CD4-positive, alpha-beta T cell treated with Interleukin-21 for 1 hour (primary cell): ENCODE data around the gene ZFAND3.
"Not testable (repeated sequence)": the region's sequence is repeated elsewhere in the genome, so short reads cannot be mapped to it uniquely, and the experiment has no call there.

Experiments
- DNase-seq: peaks from one replicate; pipeline ENCODE4 v3.0.0-alpha.2; 2020

Gene ZFAND3

DNA sequence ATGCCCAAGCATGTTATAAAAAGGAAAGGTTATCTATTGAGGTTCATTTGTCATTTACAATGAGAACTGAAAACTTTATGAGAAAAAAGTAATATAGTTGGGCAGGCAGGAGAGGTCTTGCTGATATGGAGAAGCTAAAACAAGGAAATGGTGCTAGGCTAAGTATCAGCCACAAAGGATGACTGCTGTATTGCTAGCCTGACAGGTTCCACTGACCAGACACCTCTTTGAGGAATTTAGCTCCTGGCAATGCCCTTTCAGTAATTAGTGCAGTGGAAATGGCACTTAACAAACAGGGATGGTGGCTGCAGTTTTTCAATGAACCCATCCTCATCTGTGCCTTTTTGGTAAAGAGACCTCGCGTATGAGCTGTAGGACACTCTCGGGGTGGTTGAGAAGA is 284.4 kb downstream of the ZFAND3 start:
- DNase-seq = no peak

DNA sequence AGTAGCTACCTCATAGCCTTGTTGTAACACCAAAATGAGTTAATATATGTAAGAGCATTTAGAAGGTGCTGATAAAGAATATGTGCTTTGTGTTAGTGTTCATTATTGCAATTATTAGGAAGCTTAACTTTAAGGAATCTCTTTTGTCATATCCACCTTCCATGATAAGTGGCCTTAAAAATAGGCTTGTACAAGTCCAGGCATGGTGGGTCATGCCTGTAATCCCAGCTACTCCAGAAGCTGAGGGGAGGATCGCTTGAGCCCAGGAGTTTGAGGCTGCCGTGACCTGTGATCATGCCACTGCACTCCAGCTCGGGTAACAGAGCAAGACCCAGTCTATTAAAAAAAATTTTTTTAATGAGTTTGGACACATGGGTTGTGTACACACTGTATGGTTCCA is 285.5 kb downstream of the ZFAND3 start:
- DNase-seq = no peak

DNA sequence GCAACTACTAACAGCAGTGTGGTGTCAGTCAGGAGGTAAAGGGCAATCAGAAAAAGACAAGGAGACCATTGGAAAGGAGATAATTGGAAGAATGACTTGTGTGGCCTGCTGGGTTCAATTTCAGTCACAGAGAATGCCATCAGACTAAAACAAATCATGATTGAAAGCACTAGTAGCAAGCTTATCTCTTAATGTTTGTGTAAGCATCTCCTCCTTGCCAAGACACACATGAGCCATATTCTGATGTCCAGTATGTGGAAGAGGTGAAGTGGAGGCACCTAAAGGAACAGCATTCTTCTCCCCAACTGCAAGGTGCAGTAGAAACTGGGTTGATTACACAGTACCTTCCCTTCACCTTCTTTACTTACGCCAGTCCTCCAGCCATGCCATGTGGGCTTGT is 287.5 kb downstream of the ZFAND3 start:
- no peak for DNase-seq

DNA sequence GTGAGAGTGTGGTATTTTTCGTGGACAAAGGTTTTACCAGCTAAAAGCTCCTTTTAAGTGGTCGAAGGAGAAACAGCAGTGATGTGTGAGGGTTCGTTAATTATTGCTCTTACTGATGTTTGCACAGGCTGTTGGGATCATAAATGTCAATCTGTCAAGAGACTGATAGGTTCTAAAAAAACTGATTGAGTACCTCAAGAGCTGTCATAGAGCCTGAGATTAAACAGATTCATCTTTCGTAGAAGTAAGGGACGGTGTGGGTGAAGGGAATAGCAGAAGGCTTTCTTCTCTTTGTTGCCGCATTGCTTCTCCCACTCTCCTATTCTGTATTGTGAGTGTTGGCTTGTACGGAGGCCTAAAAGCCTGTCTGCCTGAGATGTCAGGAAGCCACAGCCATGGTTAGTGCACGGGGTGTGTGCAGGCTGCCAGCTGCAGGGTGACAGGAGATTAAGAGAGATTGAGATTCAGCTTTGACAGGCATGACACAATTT is 291.0 kb downstream of the ZFAND3 start:
- DNase-seq = no peak

DNA sequence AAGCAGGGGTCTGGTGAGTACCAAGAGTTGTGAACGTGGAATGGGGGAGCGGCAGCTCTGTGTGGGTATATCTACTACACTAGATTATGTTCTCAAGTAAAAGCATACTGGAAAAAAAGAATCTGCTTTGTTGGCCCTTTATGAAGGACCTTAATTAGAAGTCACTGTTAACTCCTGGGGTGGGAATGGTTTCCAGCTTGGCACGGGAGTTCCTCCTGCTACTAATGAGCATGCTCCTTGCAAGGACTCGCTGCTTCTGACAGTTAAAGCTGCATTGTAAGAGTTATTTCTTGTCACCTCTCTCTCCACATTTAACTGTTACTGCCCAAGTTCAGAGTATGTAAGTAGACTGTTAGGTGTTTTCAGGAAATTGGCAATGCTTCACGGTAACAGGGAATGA is 292.7 kb downstream of the ZFAND3 start:
- DNase-seq = no peak

DNA sequence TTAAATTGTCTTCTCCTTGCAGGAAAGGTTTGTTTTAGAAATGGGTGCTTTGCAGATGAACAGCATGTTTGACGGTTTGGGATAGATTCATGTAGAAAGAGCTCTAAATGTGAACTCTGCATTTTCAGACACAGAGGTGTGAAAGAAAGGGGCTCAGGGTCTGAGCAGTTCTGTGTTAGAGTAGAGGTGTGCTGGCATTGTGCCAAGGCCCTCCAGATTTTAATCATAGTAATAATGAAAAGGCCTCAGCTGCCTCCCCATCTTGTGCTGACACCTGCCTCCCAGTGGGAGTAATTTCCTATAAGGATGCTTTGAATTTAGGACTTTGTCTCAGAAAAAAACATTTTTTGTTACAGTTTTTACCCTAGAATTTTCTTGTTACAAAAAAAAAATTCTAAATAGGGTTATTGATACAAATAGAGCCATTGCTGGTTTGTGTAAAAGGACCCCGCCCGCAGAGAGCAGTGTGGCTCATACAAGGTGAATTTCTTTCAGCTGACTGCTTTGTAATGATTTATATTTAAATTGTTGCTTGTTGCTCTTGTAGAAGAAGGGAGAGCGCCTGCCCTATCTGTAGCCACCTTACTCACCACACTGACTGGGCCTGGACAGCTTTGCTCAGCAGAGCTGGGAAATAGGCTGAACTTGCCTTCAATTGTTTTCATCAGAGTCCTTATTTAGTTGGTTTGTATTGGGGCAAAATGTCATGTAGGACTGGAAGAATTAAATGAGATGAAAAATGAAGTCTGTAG is 294.5 kb downstream of the ZFAND3 start:
- no peak for DNase-seq

DNA sequence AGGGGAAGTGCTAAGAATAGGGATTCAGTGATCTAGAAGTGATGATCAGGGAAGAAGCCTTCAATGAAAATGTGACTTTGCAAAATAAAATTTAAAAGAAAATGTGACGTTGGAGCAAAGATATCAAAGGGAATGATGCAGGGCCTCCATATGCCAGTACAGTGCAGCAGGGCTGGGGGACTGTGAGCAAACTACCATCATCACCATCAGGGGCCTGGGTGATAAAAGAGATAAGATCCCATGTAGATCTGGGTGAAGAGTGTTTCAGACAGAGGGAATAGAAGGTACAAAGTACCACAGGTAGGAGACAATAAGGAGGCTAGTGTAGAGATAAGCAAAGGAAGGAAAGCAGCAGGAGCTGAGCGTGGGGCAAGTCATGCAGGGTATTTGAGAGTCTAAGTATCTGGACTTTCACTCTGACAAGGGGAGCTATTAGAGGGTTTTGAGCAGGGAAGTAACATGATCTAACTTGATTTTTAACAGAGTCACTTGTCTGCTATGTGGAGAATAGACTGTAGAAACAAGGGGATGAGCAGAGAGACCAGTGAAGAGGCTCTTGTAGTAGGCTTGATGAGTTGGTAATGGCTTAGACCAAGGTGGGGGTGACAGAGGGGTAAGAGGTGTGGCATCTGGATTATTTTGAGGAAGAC is 295.6 kb downstream of the ZFAND3 start:
- DNase-seq = no peak

DNA sequence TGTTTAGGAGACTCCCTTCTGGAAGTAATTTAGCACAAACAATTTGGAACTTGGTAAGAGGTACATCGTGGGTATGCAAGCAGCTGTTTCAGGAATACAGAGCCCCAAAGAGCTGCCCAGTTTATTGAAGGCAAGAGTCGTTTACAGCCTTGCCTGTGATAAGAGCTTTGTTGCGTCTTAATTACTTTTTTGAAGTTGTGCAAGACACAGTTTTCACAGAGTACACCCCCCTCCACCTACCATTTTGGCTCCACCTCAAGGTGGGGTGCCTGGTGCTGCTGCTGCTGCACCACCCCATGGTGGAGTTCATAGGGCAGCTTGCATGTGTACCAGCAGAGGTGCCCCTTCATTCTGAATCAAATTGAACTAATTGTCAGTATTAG is 296.1 kb downstream of the ZFAND3 start:
- no peak for DNase-seq

DNA sequence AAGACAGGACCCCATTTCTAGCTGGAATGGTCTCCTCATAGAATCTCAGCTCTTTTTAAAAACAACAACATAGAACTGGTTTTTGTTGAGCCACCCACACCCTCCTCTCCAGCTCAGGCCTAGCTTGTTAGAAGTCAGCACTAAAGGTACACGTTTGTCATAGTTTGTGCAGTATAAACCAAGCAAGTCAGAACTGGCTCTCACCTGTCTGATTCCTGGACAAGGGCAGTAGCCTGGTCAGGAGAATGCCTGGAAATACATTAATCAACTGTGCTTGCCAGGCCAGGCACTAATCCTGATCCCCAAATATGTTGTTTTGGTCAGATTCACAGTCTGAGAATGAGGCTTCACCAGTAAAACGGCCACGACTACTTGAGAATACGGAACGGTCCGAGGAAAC is 296.7 kb downstream of the ZFAND3 start:
- DNase-seq = no peak

DNA sequence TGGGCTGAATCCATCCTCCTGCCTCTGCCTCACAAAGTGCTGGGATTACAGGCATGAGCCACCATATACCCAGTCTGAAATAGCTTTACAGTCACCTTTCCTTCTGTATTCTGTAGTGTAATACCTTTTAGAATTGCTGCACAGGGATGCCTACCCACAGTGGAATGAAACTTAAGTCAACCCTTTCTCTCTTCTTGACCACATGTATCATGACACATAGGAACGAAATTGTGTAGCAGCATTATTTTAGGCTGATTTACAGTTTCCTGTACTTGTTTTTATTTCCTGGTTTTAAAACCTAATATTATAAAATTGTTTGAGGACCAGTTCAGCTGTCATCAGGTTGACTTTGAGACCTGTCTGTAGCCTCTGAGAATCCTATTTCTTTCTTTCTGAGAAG is 297.8 kb downstream of the ZFAND3 start:
- DNase-seq = no peak

DNA sequence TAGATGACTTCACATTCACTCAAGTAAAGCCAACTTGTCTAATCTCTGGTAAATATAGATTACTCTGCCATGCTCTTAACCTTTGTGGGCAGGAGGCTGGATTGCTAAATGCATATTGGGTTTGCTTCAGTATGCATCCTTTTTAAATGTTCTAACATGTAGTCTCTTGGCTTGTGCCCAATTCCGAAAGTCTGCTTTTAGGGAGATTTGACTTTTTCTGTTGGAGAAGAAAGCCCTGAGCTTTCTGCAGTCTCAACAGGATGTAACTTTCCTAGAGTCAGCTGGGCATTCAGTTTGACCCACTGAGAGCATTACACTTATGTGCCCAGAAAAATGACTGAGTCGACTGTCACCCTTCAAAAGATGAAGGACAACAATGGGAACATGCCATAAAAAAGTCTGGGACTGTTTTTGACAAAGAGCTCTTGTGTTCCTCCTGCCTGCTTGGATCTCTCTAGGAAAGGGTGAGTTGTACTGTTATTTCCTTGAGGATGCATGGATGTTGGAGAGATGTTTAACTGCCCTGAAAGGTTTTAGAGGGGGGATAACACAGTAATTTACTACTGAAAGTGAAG is 299.4 kb downstream of the ZFAND3 start:
- no peak for DNase-seq

DNA sequence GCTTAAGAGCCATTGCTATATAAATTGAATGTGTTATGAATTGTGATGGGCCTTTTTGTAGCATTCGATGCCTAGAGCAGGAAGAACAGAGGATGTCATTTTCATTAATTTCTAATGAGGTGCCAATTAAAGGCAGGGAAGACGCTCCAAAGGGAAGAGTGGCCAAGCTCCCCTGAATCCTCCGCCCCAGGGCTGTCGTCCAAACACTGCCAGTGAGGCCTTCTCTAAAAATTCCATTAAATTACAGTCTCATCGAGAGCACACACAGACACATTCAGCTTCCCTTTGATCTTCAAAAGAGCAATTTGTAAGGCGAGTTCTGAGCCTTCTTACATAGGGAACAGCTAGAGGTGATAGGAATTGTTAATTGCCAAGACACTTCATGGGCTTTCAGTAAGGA is 300.0 kb downstream of the ZFAND3 start:
- no peak for DNase-seq

DNA sequence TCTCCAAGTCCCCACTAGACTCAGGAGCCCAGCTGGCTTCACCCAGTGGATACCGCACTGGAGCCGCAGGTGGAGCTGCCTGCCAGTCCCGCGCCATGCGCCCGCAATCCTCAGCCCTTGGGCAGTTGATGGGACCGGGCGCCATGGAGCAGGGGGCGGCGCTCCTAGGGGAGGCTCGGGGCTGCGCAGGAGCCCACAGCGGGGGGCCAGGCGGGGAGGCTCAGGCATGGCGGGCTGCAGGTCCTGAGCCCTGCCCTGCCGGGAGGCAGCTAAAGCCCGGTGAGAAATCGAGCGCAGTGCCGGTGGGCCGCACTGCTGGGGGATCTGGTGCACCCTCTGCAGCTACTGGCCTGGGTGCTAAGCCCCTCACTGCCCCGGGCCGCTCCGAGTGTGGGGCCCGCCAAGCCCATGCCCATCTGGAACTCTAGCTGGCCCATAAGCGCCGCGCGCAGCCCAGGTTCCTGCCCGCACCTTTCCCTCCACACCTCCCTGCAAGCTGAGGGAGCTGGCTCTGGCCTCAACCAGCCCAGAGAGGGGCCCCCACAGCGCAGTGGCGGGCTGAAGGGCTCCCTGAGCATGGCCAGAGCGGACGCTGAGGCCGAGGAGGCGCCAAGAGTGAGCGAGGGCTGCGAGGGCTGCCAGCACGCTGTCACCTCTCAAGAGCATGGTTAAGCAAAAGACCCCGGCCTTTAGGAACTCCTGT is 304.8 kb downstream of the ZFAND3 start:
- not testable (repeated sequence) for DNase-seq

DNA sequence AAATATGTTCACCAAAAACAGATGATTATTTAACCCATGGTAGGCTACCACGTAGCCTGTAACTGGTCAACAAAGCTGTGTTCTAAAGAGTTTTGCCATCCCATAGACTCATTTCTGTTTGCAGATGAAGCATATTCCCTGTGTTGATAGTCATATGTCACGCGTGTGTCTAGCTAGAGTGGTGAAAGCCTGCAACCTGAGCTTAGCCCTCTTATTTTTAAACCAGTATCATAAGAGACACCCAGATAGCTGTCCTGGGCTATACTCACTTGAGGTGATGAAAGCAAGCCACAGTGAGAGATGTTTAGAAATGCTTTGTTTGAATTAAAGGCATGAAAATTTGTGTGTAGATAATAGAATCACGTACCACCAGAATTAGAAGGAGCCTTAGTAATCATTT is 307.8 kb downstream of the ZFAND3 start:
- no peak for DNase-seq

DNA sequence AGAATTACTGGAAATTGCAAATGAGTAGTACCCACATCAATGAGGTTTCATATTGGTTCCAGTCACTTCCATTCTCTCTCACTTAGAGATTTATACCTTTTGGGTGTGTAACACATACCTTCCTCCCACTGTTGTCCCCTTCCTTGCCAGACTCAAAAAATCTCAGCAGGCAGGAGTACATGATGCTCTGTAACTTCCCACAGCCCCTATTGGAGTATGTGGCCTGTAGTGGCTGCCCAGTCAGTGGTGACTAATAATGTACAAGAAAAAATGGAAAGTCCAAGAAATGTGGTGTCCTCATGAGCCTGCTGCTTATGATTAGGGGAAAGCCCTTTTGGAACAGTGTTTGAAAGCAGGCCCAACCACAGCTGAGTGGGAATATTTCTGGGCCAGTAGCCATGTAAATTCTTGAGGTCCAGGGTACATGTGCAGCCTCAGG is 312.0 kb downstream of the ZFAND3 start:
- DNase-seq = no peak

DNA sequence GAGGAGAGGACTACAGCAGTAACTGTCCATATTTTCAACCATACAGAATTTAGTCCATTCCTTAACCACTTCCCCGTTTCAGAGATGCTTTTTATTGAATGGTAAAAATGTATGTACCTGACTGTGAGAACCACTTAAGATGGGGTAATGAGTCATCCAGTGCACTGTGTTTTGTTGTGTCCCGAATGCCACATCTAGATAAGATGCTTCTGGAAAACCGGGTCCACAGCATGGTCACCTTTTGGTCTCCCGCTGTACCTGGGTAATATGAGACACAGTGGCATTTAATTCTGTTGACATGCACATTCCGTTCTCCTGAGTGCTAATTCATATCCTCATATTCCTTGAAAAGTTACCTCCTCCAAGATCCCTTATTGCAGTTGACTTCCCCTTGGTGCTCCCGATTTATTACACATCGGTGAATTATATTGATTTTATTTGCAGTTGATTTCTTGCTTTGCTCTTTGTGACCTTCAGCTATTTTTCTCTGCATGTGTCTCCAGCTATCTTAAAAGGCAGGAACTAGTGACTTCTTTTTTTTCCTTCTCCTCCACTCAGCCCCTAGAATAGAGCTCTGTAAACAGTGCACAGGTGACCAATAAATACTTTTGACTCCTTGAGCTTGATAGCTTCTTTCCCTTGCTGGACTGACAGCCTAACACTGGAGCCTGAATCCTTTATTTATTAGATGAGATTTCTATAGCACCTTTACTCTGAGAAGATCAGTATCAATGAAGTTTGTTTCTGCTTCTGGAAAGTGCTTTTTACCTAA is 314.6 kb downstream of the ZFAND3 start:
- no peak for DNase-seq

DNA sequence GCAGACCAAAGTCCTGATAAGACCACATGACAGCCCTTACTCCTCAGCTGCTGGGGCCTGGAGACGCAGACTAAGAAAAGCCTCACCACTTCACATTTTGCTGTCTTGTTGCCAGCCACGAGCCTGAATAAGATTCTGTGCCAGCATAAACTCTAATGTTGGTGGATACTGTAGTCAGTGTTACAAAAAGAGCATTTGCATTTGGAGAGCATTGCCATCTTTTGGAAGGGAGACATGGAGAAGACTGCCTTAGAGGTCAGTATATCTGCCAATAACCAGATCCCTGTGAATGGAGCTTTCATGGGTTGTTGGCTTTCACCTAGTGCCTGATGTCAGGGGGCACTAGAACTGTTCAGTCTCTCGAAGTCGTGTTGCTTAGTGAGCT is 315.2 kb downstream of the ZFAND3 start:
- DNase-seq = no peak

DNA sequence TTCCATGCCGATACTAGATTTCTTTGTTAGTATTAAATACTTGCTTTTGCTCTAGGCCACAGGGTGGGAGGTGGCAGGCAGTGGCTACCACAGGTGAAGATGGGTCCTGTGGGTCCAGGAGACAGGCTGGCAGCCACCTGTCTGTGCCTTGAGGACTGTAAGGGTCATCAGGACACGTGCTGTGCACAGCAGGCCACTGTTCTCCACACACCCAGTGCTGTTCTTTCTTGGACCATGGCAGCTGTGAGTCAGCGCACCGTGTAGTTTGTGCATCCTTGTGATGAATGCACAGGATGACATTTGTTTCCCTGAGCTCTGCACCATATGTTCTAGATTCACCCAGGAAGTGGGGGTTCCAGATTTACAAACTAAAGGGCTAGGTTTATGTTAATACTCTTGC is 317.0 kb downstream of the ZFAND3 start:
- DNase-seq = no peak

DNA sequence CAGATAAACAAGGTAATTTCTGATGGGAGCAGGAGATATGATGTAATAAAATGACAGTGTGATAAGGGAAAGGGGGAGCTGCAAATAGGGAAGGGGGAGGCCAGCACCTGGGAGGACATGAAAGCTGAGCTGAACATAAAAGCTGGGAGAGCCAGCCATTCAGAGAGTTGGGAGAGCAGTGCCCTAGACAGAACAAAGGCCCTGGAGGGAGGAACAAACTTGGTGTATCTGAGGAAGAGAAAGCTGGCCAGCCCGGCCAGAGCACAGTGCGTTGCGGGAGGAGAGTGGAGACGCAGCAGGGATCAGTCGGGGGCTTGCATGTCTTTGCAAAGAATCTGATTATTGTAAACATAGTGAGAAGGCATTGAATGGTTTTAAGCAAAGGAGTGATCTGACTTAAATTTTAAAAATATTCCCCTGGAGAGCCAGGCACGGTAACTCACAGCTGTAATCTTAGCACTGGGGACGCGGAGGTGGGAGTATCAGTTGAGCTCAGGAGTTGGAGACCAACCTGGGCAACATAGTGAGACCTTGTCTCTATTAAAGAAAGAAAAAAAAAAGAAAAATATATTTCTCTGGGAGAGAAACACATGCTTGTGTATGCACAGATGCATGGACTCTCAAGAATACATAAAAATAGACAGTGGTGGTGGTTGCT is 318.2 kb downstream of the ZFAND3 start:
- DNase-seq = no peak

DNA sequence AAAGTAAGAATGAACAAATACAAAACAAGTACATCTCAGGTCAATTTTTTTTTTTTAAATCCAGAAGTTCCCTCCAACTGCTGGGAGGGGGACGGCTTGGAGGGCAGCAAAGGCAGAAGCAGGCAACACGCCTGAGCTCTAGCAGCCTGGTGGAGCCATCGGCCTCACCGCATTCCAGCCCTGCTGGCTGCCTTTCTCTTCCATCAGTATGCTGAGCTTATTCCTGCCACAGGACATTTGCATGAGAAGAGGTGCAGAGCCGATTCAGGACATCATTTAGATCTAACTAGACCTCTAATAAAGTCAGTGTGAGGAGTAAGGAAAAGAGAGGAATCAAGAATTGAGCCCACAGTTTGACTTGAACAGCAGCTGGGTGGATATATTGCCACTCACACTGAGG is 318.8 kb downstream of the ZFAND3 start:
- DNase-seq = no peak

DNA sequence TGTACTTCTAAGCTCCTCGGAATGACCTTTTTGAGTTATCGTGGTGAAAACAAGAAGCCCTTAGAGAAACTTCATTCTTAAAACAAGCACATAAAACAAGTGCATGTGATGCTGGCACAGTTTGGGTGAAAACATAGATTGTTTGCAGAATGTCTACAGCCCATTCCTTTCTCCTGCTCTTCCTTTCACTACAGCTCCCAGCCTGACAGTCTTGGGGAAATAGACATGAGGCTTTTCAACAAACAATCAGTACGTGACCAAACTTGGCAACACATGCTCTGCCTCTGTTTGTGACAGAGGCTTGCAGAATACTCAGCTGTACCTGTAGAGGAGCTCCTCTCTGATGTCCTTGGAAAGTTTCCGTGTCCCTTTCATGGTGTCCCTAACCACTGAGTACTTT is 321.6 kb downstream of the ZFAND3 start:
- DNase-seq = no peak

DNA sequence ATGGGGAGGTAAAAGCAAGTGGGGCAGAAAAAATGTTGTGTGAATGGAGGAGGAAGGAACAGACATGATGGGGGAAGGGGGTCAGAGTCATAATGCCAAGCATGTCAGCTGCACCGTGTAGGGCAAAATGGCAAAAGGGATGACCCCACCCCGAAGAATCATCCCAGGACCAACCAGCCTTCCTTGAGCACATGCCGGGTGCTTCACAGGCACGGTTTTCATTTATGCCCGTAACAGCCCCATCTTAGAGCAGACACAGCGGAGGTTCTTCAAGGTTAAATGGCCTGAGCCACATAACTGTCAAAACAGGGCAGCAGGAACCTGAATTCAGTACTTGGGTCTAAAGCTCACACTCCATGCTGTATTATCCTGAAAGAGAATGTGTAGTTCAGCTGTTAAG is 322.2 kb downstream of the ZFAND3 start:
- no peak for DNase-seq
